ENCODE results near the gene EPHA3.

- TF ChIP-seq EP300 (IDR thresholded peaks at IDR 0.05), result no peak
- TF ChIP-seq POLR2A (IDR thresholded peaks at IDR 0.05), result no peak
Observed at GRCh38 chr3:89138048-89138447, 30.6 kb downstream of the EPHA3 start.
